ENCODE data around the gene BORCS6.

DNA sequence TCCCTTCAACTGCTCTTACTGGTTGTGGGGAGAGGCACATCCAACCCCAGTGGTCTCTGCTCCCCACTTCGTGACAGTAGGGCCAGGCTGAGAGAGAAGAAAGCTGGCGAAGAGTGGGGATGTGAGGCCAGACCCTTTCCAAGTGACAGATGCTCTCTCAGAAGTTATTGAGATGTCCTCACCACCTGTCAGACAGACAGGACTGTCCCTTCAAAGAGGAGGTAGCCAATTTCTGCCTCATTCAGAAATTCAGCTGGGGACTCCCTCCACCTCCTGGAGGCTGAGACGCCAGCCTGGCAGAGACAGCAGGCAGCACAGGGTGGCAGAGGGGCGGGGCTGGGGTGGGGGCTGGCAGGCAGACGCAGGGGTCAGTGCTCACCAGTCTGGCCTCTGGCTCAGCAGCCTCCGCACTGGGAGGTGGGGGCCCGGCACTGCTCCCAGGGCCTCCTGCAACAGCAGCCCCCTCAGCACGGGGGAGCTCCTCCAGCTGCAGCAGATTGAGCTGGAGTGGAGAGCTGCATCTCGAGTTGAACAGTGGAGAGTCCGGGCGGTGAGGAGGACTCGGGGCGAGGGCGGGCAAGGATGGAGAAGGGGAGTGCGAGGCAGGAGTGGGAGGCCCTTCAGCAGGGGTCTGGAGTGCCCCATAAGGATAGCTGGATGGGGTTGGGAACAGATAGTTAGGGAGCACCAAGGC, 46.9 kb downstream of the BORCS6 start:
- TF ChIP-seq, protein P1, sequence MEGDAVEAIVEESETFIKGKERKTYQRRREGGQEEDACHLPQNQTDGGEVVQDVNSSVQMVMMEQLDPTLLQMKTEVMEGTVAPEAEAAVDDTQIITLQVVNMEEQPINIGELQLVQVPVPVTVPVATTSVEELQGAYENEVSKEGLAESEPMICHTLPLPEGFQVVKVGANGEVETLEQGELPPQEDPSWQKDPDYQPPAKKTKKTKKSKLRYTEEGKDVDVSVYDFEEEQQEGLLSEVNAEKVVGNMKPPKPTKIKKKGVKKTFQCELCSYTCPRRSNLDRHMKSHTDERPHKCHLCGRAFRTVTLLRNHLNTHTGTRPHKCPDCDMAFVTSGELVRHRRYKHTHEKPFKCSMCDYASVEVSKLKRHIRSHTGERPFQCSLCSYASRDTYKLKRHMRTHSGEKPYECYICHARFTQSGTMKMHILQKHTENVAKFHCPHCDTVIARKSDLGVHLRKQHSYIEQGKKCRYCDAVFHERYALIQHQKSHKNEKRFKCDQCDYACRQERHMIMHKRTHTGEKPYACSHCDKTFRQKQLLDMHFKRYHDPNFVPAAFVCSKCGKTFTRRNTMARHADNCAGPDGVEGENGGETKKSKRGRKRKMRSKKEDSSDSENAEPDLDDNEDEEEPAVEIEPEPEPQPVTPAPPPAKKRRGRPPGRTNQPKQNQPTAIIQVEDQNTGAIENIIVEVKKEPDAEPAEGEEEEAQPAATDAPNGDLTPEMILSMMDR (conservative IDR thresholded peaks at IDR 0.05), result no peak
- TF ChIP-seq EZH2 (IDR thresholded peaks at IDR 0.05; ENCODE audit: low read depth), result no peak

All from PC-9 (cell line).